ENCODE data around the gene XXYLT1.
"Not testable (repeated sequence)": the region's sequence is repeated elsewhere in the genome, so short reads cannot be mapped to it uniquely, and the experiment has no call there.

XXYLT1 gene

GRCh38 chr3:195226445-195226844, 44.5 kb downstream of the XXYLT1 start:
- DNase-seq = no peak

DNA sequence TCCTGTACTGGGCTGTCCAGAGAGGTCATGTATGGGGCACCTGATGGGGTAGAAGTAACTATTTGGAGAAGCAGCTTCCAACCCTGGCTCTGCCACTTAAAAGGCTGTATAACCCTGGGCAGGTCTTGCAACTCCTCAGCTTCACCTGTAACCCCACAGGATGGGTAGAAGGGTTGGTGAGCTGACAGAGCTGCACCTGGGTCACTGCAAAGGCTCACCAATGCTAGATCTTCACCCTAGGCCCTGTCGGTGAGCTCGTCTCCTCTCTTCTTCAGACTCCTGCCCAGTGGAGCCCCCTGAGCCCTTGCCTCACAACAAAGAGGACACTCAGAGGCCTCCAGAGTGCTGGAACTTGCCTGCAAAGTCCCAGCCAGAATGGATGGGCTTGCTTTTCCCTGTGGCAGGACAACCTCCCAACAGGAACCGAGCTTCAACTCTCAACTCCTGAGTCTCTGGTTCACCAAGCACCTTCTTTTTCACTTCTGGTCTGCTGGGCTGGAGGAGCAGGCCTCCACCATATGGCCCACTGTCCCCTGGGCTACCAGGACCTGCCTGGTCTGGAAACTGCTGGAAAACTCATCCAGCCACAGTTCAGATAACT, 45.9 kb downstream of the XXYLT1 start:
- no peak for DNase-seq

DNA sequence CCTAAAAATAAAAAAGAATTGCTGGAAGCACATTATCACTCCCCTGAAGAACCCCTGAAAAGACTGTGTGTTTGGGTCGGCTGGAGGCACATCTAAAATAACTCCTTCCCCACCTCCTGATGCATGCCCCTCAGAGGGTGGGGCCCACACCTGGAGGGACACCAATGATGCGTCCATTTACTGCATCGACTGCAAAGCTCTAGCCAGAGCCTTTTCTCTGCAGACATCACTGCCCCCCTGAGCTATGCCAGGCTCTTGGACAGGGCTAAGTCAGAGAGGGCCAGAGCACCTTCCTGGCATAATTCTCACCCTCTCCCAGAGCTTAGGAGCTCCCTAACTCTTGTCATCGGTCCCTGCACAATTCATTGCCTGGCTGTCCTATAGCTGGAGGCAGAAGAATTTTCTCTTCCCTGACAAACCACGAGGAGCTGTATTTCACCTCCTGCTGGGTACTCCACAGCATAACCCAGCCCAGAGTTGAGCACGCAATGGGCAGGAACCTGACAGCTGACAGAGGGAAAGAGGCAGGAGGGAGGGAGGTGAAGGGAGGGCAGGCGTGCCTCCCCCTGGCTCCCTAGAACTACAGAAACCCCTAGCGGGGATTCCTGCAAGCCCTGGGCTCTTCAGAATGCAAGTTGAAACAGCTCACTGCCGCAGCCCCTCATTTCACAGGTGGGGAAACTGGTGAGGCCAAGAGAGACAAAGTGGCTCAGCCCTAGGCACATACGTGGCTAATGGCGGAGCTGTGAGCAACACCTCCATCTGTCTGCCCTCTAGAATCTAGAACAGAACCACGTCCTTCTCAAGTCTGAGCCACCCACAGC, 46.6 kb downstream of the XXYLT1 start:
- no peak for DNase-seq

- no peak for DNase-seq
Measured at GRCh38 chr3:195221876-195222617, 48.9 kb downstream of the XXYLT1 start.

DNA sequence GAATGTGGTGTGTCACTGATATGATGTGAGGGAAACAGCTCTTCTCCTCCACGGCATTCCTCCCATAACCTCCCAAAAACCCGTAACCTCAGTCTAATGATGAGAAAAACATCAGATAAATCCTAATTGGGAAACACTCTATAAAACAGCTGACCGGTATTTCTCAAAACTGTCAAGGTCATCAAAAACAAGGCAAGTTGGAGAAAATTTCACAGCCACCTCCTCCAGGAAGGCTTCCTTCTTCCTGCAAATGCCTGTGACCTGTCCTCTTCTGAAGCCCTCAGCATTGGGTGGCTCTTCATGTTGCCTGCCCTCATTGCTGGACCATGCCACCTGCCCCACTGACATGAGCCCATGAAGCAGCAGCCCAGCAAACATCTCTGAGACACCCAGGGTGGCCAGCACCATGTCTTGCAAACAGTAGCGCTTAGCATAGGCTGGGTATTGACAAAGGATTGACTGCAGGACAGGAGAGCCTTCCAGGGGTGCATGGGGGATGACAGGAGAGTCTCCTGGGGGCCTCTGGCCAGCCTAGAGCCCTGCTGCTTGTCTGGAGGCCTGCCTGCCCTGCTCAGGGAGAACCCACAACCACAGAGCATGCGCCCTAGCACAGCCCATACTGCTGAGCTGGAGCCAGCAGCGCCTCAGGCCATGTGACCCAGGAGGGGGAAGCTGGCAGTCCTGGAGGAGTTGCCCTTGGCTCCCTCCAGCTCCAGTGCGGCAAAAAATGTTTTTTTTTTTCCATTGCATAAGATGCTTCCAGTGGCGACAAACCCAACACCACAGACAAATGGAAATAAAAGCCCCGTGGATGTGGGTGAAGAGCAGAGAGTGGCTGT, 49.7 kb downstream of the XXYLT1 start:
- DNase-seq = no peak

DNA sequence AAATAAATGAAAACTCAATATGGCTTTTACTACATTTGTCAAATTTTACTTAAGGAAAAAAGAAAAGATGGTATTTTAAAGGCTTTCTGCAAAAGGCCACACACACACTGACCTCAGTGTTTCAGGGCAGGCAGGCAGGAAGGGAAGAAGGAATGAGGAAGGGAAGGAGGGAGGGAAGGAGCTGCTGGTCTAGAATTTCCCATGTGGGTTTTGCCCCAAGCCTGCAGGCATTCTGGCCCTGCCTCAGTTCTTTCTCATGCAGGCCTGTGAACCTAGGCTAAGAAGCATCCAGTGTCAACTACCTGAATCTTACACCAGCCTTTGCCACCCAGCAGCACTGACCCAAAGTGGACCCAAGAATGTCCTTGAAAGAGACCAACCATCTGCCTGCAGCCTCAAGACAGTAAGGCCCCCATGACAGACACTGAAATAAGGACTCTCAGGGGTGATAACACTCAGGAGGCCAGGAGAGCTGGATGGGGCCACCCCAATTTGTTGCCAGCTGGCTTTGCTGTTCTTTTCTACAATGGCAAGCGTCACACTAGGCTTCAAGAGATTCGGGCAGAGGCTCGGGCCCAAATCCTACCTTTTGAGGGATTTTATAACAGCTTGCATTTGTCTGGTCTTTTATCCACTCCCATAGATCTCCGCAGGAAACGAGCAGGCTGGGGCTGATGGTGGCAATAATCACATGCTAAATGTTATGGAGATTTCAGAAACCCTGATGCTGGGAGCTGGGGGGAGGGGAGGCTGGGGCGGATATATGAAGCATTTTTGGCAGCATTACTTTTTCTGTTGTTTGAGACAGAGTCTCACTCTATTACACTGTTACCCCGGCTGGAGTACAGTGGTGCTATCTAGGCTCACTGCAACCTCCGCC, 51.4 kb downstream of the XXYLT1 start:
- no peak for DNase-seq

- DNase-seq = not testable (repeated sequence)
Measured at GRCh38 chr3:195218331-195218730, 52.6 kb downstream of the XXYLT1 start.

DNA sequence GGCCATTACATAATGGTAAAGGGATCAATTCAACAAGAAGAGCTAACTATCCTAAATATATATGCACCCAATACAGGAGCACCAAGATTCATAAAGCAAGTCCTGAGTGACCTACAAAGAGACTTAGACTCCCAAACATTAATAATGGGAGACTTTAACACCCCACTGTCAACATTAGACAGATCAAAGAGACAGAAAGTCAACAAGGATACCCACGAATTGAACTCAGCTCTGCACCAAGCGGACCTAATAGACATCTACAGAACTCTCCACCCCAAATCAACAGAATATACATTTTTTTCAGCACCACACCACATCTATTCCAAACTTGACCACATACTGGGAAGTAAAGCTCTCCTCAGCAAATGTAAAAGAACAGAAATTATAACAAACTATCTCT, 55.4 kb downstream of the XXYLT1 start:
- DNase-seq = not testable (repeated sequence)

DNA sequence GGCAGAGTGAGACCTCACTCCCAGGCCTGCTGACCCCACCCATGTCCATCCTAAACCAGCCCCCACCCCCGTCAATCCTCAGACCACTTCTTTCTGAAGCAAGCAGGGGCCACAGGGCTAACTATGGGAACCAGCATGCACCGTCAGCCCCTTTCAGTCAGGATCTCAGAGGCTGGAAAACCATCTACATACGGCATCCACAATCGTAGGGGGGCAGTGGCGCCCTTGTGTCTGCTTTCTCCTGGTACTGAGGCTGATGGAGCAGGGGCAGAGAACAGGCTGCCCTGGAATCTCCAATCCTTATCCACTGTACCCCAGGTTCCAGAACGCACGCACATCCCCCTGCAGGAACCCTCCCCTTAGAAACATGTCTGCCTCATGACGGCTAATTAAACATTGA, 56.6 kb downstream of the XXYLT1 start:
- DNase-seq = no peak

- no peak for DNase-seq
Measured at GRCh38 chr3:195213639-195214315, 57.2 kb downstream of the XXYLT1 start.

DNA sequence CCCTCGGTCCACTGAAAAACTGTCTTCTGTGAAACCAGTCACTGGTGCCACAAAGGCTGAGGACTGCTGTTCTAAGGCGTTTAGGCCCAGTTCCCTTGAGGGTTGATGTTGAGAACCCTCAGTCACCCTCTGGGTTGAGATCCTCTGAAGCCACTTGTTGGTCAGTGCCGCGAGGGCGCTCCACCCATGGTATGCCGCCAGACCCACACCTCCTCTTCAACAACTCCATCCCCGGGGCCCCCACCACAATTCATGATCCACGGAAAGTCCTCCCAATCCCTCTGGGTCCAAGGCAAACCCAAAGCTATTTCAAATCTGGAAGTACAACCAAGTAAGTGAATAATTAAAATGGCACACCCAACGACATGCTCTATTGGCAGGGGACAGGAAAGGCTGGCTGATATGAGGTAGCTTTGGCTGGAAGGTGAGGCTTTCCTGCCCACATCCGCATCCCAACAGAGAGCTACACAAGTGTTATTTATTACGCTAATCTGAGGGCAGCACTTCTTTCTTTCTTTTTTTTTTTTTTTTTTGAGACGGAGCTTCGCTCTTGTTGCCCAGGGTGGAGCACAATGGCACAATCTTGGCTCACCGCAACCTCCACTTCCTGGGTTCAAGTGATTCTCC, 58.1 kb downstream of the XXYLT1 start:
- no peak for DNase-seq

GRCh38 chr3:195212033-195212748, 58.8 kb downstream of the XXYLT1 start:
- no peak for DNase-seq

DNA sequence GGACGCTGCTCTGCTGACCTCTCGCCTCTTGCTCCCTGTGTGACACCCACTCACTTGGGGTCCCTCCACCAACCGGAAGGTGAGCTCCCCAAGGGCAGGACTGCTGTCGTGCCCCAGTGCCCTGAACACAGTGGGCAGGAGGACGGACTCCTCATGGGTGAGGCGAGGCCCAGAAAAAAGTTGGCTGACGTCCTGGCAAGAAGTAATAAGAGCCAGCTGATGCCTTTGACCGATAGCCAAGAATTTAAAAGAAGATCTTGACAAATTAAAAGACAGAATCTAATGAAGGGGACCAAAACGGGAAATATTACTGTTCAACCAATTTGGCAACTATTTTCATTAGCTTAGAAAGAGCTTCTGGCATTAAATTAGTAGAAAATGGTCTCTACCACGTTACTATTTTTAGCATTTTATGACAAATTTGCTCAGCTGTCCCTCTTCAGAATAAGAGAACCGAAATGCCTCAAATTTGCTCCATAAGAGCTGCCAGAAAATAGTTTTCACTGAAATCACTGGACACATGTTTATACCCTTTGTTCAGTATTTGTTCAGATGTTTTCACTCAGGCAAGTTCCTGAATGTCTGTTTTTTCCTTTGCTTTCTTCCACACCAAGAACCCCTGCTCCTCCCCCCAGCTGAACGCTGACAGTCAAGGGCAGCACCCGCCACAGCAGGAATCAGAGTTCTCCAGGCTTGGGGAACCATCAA, 60.5 kb downstream of the XXYLT1 start:
- no peak for DNase-seq

DNA sequence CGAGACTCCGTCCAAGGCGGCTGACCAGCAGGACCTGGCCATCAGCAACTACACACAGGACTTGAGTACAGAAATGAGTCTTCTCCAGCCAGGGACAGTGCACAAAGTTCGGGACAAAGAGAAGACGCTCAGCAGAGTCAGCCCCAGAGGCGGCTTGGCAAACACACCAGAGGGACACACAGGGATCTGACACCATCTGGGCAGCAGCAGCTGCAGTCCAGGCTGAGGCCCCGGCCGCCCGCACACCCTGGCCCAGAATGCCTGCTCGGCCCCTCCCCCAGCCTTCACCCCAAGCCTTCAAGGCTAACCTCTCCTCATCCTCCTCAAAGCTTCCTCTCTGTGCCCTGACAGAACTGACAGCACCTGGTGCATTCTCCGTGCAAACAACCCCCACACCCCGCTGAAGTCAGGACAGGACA, 61.1 kb downstream of the XXYLT1 start:
- no peak for DNase-seq

- no peak for DNase-seq
Measured at GRCh38 chr3:195209083-195209846, 61.7 kb downstream of the XXYLT1 start.

DNA sequence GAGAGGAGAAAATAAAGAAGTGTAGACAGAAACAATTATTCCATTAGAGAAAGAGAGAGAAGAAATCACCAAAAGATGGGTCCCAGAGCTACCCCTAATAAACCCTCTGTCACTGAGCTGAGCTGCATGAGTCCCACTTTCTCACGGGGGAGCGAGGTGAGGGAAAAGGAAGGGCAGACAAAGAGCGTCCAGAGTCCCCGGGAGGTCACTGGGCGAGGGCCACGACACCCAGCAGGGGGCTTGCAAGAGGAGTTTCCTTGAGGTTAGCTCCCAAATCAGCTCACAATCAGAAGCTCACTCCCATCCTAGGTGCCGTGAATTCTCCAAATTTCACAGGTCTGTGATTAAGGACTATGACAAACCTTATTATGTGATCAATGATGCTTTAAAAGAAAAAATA, 62.3 kb downstream of the XXYLT1 start:
- DNase-seq = no peak

DNA sequence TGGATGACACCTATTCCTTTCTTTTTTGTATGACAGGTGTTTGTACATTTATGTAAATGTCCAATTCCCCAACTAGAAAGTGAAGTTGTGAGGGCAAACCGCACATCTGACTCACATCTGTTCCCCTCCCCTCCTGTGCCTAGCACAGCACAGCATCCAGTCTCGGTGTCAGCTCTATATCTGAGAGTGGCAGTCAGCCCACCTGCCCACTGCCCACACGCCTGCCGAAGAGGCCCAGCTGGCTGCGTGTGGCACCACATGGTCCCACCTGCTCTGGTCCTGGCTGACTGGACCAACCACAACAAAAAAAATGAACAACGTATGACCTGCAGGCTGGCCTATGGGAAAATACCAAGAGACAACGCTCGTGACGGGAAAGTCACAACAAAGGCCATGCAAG, 62.8 kb downstream of the XXYLT1 start:
- DNase-seq = no peak

GRCh38 chr3:195207731-195208130, 63.2 kb downstream of the XXYLT1 start:
- DNase-seq = no peak

DNA sequence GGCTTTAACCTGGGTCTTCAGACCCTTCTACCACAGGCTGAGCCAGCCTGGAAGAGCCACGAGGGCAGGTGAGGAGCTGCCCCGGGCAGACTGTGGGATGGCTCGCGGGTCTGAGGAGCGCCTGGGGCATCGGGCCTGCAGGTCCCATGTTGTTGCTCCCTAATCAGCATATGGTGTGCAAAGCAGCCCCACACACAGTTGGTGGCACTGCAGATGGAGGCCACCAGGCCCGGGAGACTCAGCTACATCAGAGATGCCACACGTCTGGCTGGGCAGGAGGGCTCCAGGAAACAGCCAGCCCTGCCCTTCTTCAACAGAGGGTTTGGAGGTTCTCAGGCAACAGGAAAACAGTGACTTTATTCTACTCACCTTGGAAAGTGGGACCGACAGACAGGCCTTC, 63.9 kb downstream of the XXYLT1 start:
- no peak for DNase-seq

Measured in NCI-H2107 (cell line).